ENCODE measurements around the gene CGREF1.

CGREF1 gene

DNA sequence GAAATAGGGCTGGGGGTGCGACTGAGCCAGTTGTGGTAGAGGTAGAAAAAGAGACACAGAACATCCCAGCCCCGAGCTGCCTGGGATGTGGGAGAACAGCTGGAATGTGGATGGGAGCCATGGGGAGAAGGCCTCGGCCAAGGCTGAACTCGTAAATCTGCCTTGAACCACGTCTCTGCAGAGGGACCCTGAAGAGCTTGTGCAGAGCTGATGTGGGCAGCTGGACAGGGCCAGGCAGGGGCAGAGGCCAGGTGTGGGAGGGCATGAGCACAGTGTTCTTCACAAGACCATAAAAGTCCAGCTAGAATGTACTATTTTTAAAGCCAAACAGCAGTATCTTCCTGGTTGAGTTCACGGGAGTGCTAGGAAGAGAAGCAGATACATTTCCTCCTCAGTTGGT is 35.6 kb upstream of the CGREF1 start:
- no peak overlapping the region for H3K27ac ChIP-seq (replicated peaks)
- no peak for TF ChIP-seq POLR2AphosphoS5 (IDR thresholded peaks at IDR 0.05; ENCODE audit: low read depth)
- TF ChIP-seq, protein P1, sequence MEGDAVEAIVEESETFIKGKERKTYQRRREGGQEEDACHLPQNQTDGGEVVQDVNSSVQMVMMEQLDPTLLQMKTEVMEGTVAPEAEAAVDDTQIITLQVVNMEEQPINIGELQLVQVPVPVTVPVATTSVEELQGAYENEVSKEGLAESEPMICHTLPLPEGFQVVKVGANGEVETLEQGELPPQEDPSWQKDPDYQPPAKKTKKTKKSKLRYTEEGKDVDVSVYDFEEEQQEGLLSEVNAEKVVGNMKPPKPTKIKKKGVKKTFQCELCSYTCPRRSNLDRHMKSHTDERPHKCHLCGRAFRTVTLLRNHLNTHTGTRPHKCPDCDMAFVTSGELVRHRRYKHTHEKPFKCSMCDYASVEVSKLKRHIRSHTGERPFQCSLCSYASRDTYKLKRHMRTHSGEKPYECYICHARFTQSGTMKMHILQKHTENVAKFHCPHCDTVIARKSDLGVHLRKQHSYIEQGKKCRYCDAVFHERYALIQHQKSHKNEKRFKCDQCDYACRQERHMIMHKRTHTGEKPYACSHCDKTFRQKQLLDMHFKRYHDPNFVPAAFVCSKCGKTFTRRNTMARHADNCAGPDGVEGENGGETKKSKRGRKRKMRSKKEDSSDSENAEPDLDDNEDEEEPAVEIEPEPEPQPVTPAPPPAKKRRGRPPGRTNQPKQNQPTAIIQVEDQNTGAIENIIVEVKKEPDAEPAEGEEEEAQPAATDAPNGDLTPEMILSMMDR (IDR thresholded peaks at IDR 0.05; ENCODE audit: insufficient read depth, low read length) = no peak
- no peak for TF ChIP-seq GABPA (IDR thresholded peaks at IDR 0.05; ENCODE audit: low read depth)
- TF ChIP-seq, protein P2, sequence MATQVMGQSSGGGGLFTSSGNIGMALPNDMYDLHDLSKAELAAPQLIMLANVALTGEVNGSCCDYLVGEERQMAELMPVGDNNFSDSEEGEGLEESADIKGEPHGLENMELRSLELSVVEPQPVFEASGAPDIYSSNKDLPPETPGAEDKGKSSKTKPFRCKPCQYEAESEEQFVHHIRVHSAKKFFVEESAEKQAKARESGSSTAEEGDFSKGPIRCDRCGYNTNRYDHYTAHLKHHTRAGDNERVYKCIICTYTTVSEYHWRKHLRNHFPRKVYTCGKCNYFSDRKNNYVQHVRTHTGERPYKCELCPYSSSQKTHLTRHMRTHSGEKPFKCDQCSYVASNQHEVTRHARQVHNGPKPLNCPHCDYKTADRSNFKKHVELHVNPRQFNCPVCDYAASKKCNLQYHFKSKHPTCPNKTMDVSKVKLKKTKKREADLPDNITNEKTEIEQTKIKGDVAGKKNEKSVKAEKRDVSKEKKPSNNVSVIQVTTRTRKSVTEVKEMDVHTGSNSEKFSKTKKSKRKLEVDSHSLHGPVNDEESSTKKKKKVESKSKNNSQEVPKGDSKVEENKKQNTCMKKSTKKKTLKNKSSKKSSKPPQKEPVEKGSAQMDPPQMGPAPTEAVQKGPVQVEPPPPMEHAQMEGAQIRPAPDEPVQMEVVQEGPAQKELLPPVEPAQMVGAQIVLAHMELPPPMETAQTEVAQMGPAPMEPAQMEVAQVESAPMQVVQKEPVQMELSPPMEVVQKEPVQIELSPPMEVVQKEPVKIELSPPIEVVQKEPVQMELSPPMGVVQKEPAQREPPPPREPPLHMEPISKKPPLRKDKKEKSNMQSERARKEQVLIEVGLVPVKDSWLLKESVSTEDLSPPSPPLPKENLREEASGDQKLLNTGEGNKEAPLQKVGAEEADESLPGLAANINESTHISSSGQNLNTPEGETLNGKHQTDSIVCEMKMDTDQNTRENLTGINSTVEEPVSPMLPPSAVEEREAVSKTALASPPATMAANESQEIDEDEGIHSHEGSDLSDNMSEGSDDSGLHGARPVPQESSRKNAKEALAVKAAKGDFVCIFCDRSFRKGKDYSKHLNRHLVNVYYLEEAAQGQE (IDR thresholded peaks at IDR 0.05; ENCODE audit: insufficient replicate concordance, low read depth) = no peak
- no peak for TF ChIP-seq SPI1 (IDR thresholded peaks at IDR 0.05; ENCODE audit: borderline replicate concordance, low read depth)

DNA sequence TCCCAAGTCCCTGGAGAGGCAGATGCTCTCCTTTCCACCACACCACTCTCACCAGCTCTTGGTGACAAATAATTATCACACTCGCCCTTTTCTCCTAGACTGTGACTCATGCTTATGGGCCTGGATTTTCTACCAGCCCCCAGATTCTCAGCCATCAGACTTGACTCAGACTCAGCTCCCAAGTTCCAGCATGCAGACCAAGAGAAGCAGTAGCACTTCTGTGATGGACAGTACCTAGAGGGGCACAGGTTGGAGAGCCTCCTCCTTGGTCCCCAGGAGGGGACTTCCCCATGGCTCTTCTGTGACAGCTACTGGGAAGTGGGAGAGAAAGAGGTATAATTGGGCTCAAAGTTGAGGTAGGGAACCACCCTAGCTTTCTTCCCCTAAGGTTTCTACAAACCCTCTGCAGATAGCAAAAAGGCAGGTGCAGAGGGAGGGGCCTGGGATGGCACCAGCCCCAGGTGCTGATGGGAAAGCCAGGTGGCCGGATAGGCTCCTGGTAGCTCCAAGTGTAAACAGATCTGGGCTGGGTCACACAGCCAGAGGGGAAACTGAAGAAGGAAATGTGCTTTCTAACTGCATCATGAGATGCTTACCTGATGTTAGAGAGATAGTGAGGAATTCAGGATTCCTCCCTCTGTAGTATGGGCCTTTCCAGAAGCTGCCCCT is 34.0 kb upstream of the CGREF1 start:
- H3K4me3 ChIP-seq (replicated peaks; ENCODE audit: insufficient read depth, low read length) = no peak overlapping the region
- H3K27ac ChIP-seq (replicated peaks) = no peak overlapping the region
- no peak for TF ChIP-seq GABPA (IDR thresholded peaks at IDR 0.05; ENCODE audit: low read depth)
- TF ChIP-seq, protein P1 (IDR thresholded peaks at IDR 0.05; ENCODE audit: insufficient read depth, low read length) = no peak
- TF ChIP-seq SPI1 (IDR thresholded peaks at IDR 0.05; ENCODE audit: borderline replicate concordance, low read depth) = no peak
- TF ChIP-seq, protein P2 (IDR thresholded peaks at IDR 0.05; ENCODE audit: insufficient replicate concordance, low read depth) = no peak
- no peak for TF ChIP-seq POLR2AphosphoS5 (IDR thresholded peaks at IDR 0.05; ENCODE audit: low read depth)
- DNase-seq (ENCODE audit: low read depth in 1 of 2, low spot score in 1 of 2) = no peak
- no peaks in the 10 kb centered on the region for H3K27me3 ChIP-seq (ENCODE audit: insufficient read depth, poor library complexity, severe bottlenecking)

More for the DNA sequence above, 35.6 kb upstream of the CGREF1 start:
- no peak for DNase-seq (ENCODE audit: low read depth in 1 of 2, low spot score in 1 of 2)
- Histone ChIP-seq H3K27me3 (ENCODE audit: insufficient read depth, poor library complexity, severe bottlenecking) (no peaks in the 10 kb centered on the region), H3K4me3 (replicated peaks; ENCODE audit: insufficient read depth, low read length) (no peak overlapping the region)

DNA sequence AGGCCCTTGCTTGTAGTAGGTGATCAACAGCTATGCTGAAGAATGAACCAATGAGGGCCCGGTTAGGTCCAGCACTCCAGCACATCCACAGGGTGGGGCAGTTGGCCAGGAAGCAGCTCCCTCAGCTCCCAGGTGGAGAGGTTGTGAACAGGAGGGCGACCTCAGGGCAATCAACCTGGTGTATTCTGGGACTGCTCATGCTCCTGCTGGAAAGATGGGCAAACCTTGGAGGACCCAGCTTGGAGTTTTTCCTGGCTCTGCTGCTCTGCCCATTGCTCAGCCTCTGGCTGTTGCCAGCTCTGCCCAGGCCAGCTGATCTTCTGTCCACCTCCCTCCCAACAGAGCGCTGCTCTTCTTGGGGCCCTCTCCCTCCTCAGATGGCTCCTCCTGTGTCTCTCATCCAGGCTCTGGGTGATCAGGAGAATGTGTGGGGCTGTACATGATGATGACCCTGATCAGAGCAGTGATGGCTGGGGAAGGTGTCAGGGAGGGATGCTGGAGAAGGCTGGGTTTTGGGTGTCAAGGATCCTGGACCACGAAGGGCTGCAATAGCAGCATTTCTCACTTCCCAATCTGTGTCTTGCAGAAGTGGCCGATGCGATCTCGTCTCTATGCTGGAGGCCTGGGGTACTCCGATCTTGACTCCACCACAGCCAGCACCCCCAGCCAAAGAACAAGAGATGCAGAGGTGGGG is 33.3 kb upstream of the CGREF1 start:
- Histone ChIP-seq H3K27ac (replicated peaks) (no peak overlapping the region), H3K27me3 (ENCODE audit: insufficient read depth, poor library complexity, severe bottlenecking) (no peaks in the 10 kb centered on the region), H3K4me3 (replicated peaks; ENCODE audit: insufficient read depth, low read length) (no peak overlapping the region)
- DNase-seq (ENCODE audit: low read depth in 1 of 2, low spot score in 1 of 2) = no peak
- TF ChIP-seq, protein P1 (IDR thresholded peaks at IDR 0.05; ENCODE audit: insufficient read depth, low read length) = no peak
- TF ChIP-seq POLR2AphosphoS5 (IDR thresholded peaks at IDR 0.05; ENCODE audit: low read depth) = no peak

All from HL-60 (cell line).